Calu3 (cell line): ENCODE measurements around the gene LENG1. TPM values are rescaled to one million over a fixed set of nuclear protein-coding genes. Genes with fewer than 3 reads are reported as not detected.
A peak's percentile ranks its signal among the peaks of the same experiment; 100 is the strongest.

Source experiments
- BruUV-seq: library from RNA; stranded (reverse); fragments of 400-500 nt; replicated peaks from 2 replicates; lab custom pipeline; 2021; lab: Mats Ljungman, UMichigan
- CTCF ChIA-PET: fragments of 300-600 bp; sonication (Branson Sonifier 250); formaldehyde crosslinking; loops from one replicate; lab custom pipeline; 2022; ENCODE audit warnings: antibody characterized with exemption; lab: Charles Lee
- DNase-seq: peaks from one replicate; pipeline ENCODE4 v3.0.0; 2022
- H3K27ac Mint-ChIP-seq: one replicate; pipeline ENCODE4 v1.8.0; 2022; ENCODE audit warnings: mixed read lengths; ENCODE audit not compliant: unreplicated experiment
- H3K27me3 Mint-ChIP-seq: one replicate; pipeline ENCODE4 v1.8.0; 2022; ENCODE audit warnings: mixed read lengths; ENCODE audit not compliant: unreplicated experiment
- H3K36me3 Mint-ChIP-seq: one replicate; pipeline ENCODE4 v1.8.0; 2022; ENCODE audit warnings: mild to moderate bottlenecking, moderate library complexity, mixed read lengths; ENCODE audit not compliant: insufficient read depth, unreplicated experiment
- H3K4me1 Mint-ChIP-seq: one replicate; pipeline ENCODE4 v1.8.0; 2022; ENCODE audit warnings: mild to moderate bottlenecking, low read depth, mixed read lengths; ENCODE audit not compliant: unreplicated experiment
- H3K4me3 Mint-ChIP-seq: one replicate; pipeline ENCODE4 v1.8.0; 2022; ENCODE audit warnings: mild to moderate bottlenecking, low read depth, moderate library complexity, mixed read lengths; ENCODE audit not compliant: unreplicated experiment
- H3K9me3 Mint-ChIP-seq: one replicate; pipeline ENCODE4 v1.8.0; 2022; ENCODE audit warnings: low read depth, mixed read lengths; ENCODE audit not compliant: unreplicated experiment
- intact Hi-C: fragments of 100-400 bp; cut with micrococcal nuclease; formaldehyde crosslinking; loops from one replicate; pipeline ENCODE4 v1.10.0; 2022; ENCODE audit not compliant: unreplicated experiment
- total RNA-seq: library from RNA; stranded (reverse); gene quantifications from 2 replicates; pipeline ENCODE4 v1.2.3, GENCODE V29; 2022
- TF ChIP-seq, protein P1 (sequence below): fragments of 200-600 bp; IDR thresholded peaks from one replicate; pipeline ENCODE4 v1.8.0; 2022; ENCODE audit warnings: antibody characterized with exemption; ENCODE audit not compliant: unreplicated experiment

The LENG1 gene
- total RNA-seq, 1 experiment from 2014 or later: 10.7 TPM

DNA sequence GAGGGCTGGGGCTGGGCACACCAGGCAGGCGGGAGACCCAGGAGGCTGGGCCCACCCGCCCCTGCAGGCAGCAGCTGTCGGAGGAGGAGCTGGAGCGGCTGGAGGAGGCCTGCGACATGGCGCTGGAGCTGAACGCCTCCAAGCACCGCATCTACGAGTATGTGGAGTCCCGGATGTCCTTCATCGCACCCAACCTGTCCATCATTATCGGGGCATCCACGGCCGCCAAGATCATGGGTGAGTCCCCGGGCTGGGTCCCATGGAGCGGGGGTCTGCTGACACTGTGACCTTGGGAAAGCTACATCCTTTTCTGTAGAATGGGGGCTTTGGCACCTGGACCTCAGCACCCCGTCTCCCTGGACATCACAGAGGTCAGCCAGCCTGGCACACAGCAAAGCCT is 35.8 kb downstream of the LENG1 start:
- no TSS peak for BruUV-seq
- intact Hi-C loops: no loop called here
- no peak for DNase-seq
- Mint-ChIP-seq H3K4me1 (no peaks in the 10 kb centered on the region), H3K9me3 (no peaks in the 10 kb centered on the region), H3K27ac (no peak overlapping the region), H3K27me3 (no peaks in the 10 kb centered on the region), H3K4me3 (no peak overlapping the region), H3K36me3 (peaks cover 57% of the 10 kb centered on the region)
- TF ChIP-seq, protein P1, sequence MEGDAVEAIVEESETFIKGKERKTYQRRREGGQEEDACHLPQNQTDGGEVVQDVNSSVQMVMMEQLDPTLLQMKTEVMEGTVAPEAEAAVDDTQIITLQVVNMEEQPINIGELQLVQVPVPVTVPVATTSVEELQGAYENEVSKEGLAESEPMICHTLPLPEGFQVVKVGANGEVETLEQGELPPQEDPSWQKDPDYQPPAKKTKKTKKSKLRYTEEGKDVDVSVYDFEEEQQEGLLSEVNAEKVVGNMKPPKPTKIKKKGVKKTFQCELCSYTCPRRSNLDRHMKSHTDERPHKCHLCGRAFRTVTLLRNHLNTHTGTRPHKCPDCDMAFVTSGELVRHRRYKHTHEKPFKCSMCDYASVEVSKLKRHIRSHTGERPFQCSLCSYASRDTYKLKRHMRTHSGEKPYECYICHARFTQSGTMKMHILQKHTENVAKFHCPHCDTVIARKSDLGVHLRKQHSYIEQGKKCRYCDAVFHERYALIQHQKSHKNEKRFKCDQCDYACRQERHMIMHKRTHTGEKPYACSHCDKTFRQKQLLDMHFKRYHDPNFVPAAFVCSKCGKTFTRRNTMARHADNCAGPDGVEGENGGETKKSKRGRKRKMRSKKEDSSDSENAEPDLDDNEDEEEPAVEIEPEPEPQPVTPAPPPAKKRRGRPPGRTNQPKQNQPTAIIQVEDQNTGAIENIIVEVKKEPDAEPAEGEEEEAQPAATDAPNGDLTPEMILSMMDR: no peak
- CTCF ChIA-PET: interaction anchor here (0.6 kb wide), 3 partner anchors 13 to 264 kb away, joined by 3 read pairs; partner anchors contain the start of gene CNOT3

DNA sequence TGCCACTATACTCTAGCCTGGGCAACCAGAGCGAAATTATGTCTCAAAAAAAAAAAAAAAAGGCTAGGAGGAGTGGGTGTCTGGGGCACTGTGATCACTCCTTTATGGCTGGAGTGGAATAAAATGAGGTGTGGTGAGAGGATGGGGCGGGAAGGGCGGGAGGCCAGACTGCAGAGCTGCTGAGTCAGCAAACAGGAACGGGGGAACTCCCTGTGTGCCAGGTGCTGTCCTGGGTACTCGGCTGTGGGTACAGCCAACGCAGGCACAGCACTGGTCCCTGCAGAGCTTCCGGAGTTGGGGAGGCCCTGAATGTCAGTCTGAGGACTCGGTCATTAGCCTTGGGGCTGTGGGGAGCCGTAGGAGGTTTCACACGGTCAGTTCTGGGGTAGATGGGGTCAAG is 38.3 kb downstream of the LENG1 start:
- H3K27me3 Mint-ChIP-seq: no peaks in the 10 kb centered on the region
- no peak for DNase-seq
- CTCF ChIA-PET: no interaction called here
- TF ChIP-seq, protein P1: no peak
- BruUV-seq: no TSS peak
- H3K4me3 Mint-ChIP-seq: no peak overlapping the region
- H3K4me1 Mint-ChIP-seq: peaks cover 10% of the 10 kb centered on the region
- H3K36me3 Mint-ChIP-seq: peaks cover 52% of the 10 kb centered on the region
- H3K27ac Mint-ChIP-seq: no peak overlapping the region
- no peaks in the 10 kb centered on the region for H3K9me3 Mint-ChIP-seq
- intact Hi-C loops: no loop called here

DNA sequence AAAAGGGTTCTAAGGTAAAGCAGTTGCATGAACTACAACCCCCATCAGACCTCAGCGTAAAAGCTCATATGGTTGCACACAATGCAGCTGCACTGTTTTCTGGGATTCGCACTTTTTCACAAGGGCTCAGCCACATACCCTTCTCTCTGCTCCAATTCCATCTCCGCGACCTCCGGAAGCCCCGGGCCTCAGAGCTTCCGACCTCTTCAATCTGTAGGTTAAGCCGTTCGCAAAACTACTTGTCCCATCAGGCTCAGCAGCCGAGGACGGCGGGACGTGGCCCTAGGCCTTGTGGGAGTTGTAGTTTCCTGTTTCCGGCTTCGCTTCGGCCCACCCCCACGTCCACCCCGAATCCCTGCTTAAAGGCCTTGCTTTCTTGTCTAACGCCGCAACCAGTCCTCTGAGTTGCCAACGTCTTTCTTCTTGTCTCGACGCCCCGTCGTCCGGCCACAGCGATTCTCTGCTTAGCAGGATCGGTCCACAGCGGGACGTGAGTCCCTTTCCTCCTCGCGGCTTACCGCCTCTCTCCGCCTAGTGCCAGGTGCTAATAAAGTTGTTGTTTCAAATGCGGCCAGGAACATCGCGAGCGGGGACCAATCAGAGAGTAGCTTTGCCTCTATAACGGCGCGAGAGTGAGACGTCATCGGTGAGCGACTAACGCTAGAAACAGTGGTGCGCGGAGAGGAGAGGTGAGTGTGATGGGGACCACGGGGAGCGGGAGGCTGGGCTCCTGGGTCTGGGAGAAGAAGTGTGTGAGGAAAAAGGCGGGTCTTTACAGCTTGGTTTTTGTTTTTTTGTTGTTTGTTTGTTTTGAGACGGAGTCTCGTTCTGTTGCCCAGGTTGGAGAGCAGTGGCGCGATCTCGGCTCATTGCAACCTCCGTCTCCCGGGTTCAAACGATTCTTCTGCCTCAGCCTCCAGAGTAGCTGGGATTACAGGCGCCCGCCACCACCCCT is 44.1 kb downstream of the LENG1 start, which contains the start of the genes PRPF31 and TFPT:
TSS of gene PRPF31 (plus strand) at position 646 of the 955 bp plus-strand sequence. CDS start 2,525 bp downstream, outside the sequence.
TSS of gene TFPT (minus strand) at position 549 of the 955 bp plus-strand sequence. CDS start at position 161, 388 bp downstream.
- BruUV-seq: TSS peak; percentile 72
- H3K36me3 Mint-ChIP-seq: peaks cover 78% of the 10 kb centered on the region

More for the DNA sequence above, 44.1 kb downstream of the LENG1 start, which contains the start of the genes PRPF31 and TFPT:
- Mint-ChIP-seq H3K9me3 (no peaks in the 10 kb centered on the region), H3K27ac (peak within 1 kb of the TSS; percentile 93), H3K4me1 (peaks cover 27% of the 10 kb centered on the region), H3K27me3 (no peaks in the 10 kb centered on the region), H3K4me3 (peak within 1 kb of the TSS; percentile 82)
- intact Hi-C loops: loop anchor here (10.0 kb wide), 1 partner anchor 131 kb away; no protein-coding TSS in a partner anchor
- TF ChIP-seq, protein P1: no peak
- DNase-seq: peak; percentile 96
- CTCF ChIA-PET: interaction anchor here (0.6 to 2.3 kb wide), 3 partner anchors 22 to 317 kb away, joined by 3 to 10 read pairs (median 4); partner anchors contain the start of gene CNOT3
